Mesothelial cell of epicardium (in vitro differentiated cells): ENCODE data around the gene INO80B. TPM values are rescaled to one million over a fixed set of nuclear protein-coding genes. Genes with fewer than 3 reads are reported as not detected.
A peak's percentile ranks its signal among the peaks of the same experiment; 100 is the strongest.

Experiments
- DNase-seq, 2 experiments: peaks; one replicate each; pipeline ENCODE4 v3.0.0; 2021; ENCODE audit warnings: low spot score in 2 of 2; ENCODE audit not compliant: unreplicated experiment in 2 of 2
- H3K27ac Mint-ChIP-seq: 2 replicates; pipeline ENCODE4 v1.8.0; 2021; ENCODE audit warnings: mixed read lengths
- H3K27me3 Mint-ChIP-seq: 2 replicates; pipeline ENCODE4 v1.8.0; 2021; ENCODE audit warnings: low read depth, mixed read lengths
- H3K36me3 Mint-ChIP-seq: 2 replicates; pipeline ENCODE4 v1.8.0; 2021; ENCODE audit warnings: mixed read lengths
- H3K4me1 Mint-ChIP-seq: 2 replicates; pipeline ENCODE4 v1.8.0; 2021; ENCODE audit warnings: mixed read lengths
- H3K4me3 Mint-ChIP-seq: 2 replicates; pipeline ENCODE4 v1.8.0; 2021; ENCODE audit warnings: mild to moderate bottlenecking, moderate library complexity, mixed read lengths
- H3K9me3 Mint-ChIP-seq: 2 replicates; pipeline ENCODE4 v1.8.0; 2021; ENCODE audit warnings: mixed read lengths
- total RNA-seq: library from RNA; stranded (reverse); gene quantifications from 3 replicates; pipeline ENCODE4 v1.2.1, GENCODE V29; 2021
- TF ChIP-seq, protein P1 (sequence below): fragments of 200-600 bp; sonication (generic); IDR thresholded peaks from one replicate; pipeline ENCODE4 v1.5.0; 2021; ENCODE audit warnings: antibody characterized with exemption; ENCODE audit not compliant: unreplicated experiment

The INO80B gene
- total RNA-seq, 1 donor from 2014 or later: 48.1 TPM

GRCh38 chr2:74436848-74437695, 17.8 kb upstream of the INO80B start:
- no peak for DNase-seq

DNA sequence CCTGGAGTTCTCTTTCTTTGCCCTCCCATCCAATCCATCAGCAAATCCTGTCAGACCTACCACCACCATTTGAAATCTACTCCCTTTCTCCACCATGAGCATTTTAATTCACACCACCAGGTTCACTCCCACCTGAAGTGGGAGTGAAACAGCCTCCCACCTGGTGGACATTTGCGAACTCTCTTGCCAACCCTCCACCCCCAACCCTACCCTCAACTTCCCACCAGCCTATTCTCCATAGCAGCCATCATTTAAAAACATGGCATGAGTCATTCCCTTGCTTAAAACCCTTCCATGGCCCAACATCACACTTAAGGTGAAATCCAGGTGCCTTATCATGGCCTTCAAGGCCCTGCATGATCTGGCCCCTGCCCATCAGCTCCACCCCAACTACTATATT, 16.6 kb upstream of the INO80B start:
- DNase-seq: no peak
- Mint-ChIP-seq H3K4me3 (peak overlapping the region; percentile 93), H3K9me3 (no peaks in the 10 kb centered on the region), H3K36me3 (peaks cover 2% of the 10 kb centered on the region), H3K4me1 (peaks cover 37% of the 10 kb centered on the region), H3K27me3 (no peaks in the 10 kb centered on the region), H3K27ac (peak overlapping the region; percentile 44)
- TF ChIP-seq, protein P1, sequence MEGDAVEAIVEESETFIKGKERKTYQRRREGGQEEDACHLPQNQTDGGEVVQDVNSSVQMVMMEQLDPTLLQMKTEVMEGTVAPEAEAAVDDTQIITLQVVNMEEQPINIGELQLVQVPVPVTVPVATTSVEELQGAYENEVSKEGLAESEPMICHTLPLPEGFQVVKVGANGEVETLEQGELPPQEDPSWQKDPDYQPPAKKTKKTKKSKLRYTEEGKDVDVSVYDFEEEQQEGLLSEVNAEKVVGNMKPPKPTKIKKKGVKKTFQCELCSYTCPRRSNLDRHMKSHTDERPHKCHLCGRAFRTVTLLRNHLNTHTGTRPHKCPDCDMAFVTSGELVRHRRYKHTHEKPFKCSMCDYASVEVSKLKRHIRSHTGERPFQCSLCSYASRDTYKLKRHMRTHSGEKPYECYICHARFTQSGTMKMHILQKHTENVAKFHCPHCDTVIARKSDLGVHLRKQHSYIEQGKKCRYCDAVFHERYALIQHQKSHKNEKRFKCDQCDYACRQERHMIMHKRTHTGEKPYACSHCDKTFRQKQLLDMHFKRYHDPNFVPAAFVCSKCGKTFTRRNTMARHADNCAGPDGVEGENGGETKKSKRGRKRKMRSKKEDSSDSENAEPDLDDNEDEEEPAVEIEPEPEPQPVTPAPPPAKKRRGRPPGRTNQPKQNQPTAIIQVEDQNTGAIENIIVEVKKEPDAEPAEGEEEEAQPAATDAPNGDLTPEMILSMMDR: no peak

More at GRCh38 chr2:74436848-74437695, 17.8 kb upstream of the INO80B start:
- TF ChIP-seq, protein P1: no peak
- no peak overlapping the region for H3K27ac Mint-ChIP-seq
- no peaks in the 10 kb centered on the region for H3K9me3 Mint-ChIP-seq
- no peak overlapping the region for H3K4me3 Mint-ChIP-seq
- H3K27me3 Mint-ChIP-seq: no peaks in the 10 kb centered on the region
- H3K36me3 Mint-ChIP-seq: peaks cover 8% of the 10 kb centered on the region
- H3K4me1 Mint-ChIP-seq: peaks cover 33% of the 10 kb centered on the region

DNA sequence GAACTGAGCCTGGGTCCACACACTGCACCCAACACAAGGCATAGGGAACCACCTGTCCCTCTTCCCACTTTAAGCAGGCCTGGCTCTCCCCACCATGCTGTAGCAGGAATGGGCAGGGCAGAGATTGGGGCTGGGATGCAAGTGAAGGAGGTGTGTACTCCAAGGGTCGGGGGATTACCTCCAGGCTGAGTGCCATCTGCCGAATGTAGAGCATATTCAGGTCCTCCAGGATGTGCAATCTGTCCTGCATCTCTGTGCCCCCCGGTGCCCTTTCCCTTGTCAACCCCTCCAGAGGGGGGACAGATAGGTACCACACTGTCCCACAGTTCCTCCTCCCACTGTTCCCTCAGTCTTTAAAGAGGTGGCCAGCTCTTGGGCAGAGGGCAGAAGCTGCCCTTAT, 15.5 kb upstream of the INO80B start:
- peaks cover 43% of the 10 kb centered on the region for H3K4me1 Mint-ChIP-seq
- H3K4me3 Mint-ChIP-seq: peak overlapping the region; percentile 93
- H3K27me3 Mint-ChIP-seq: no peaks in the 10 kb centered on the region
- peak overlapping the region; percentile 92 for H3K27ac Mint-ChIP-seq
- H3K36me3 Mint-ChIP-seq: no peaks in the 10 kb centered on the region
- no peak for DNase-seq
- no peaks in the 10 kb centered on the region for H3K9me3 Mint-ChIP-seq
- TF ChIP-seq, protein P1: no peak

GRCh38 chr2:74439803-74440377, 15.0 kb upstream of the INO80B start:
- DNase-seq: peak in 1 of 2 experiments; percentile 43
- Mint-ChIP-seq H3K4me3 (peak overlapping the region; percentile 93), H3K36me3 (no peaks in the 10 kb centered on the region), H3K27me3 (no peaks in the 10 kb centered on the region), H3K4me1 (peaks cover 48% of the 10 kb centered on the region), H3K27ac (peak overlapping the region; percentile 92), H3K9me3 (no peaks in the 10 kb centered on the region)
- TF ChIP-seq, protein P1: no peak

GRCh38 chr2:74440378-74441169, 14.3 kb upstream of the INO80B start:
- DNase-seq: peak; percentile 83 to 90
- Mint-ChIP-seq H3K4me3 (peak overlapping the region; percentile 93), H3K9me3 (no peaks in the 10 kb centered on the region), H3K27ac (peak overlapping the region; percentile 99), H3K4me1 (peaks cover 49% of the 10 kb centered on the region), H3K27me3 (no peaks in the 10 kb centered on the region), H3K36me3 (no peaks in the 10 kb centered on the region)
- TF ChIP-seq, protein P1: no peak
